NCI-H460 (cell line): ENCODE data around the gene INTS6L. TPM values are rescaled to one million over a fixed set of nuclear protein-coding genes. Genes with fewer than 3 reads are reported as not detected.

Experiments
- DNase-seq: peaks from one replicate; pipeline ENCODE4 v3.0.0-alpha.2; 2016; ENCODE audit warnings: low read depth; ENCODE audit errors: extremely low read depth
- total RNA-seq: library from RNA; depleted of rRNA; stranded (reverse); fragments of >200 nt; shearing (Covaris generic); gene quantifications from 2 replicates; pipeline ENCODE4 v1.2.3, GENCODE V29; 2014

Gene INTS6L
- total RNA-seq, 1 experiment from 2014 or later: 7.4 TPM

GRCh38 chrX:135521405-135522131, 1.1 kb downstream of the INTS6L start:
- DNase-seq: peak; percentile 87

GRCh38 chrX:135522132-135522530, 1.7 kb downstream of the INTS6L start:
- DNase-seq: no peak

- no peak for DNase-seq
Measured at GRCh38 chrX:135522878-135523693, 2.6 kb downstream of the INTS6L start.

GRCh38 chrX:135528254-135528653, 7.8 kb downstream of the INTS6L start:
- no peak for DNase-seq

- no peak for DNase-seq
Measured at GRCh38 chrX:135528756-135529155, 8.3 kb downstream of the INTS6L start.

- no peak for DNase-seq
Measured at GRCh38 chrX:135530097-135530496, 9.6 kb downstream of the INTS6L start.

GRCh38 chrX:135531813-135532212, 11.4 kb downstream of the INTS6L start:
- DNase-seq: no peak

GRCh38 chrX:135535077-135535940, 14.8 kb downstream of the INTS6L start:
- no peak for DNase-seq

- no peak for DNase-seq
Measured at GRCh38 chrX:135536877-135537276, 16.4 kb downstream of the INTS6L start.

GRCh38 chrX:135541351-135541750, 20.9 kb downstream of the INTS6L start:
- no peak for DNase-seq

GRCh38 chrX:135543172-135543571, 22.7 kb downstream of the INTS6L start:
- DNase-seq: no peak

- peak; percentile 4 for DNase-seq
Measured at GRCh38 chrX:135543924-135544323, 23.5 kb downstream of the INTS6L start.

- no peak for DNase-seq
Measured at GRCh38 chrX:135544338-135544948, 24.0 kb downstream of the INTS6L start.

- no peak for DNase-seq
Measured at GRCh38 chrX:135547767-135548166, 27.3 kb downstream of the INTS6L start.

GRCh38 chrX:135549519-135549918, 29.1 kb downstream of the INTS6L start:
- no peak for DNase-seq

GRCh38 chrX:135556055-135556454, 35.6 kb downstream of the INTS6L start:
- no peak for DNase-seq

- no peak for DNase-seq
Measured at GRCh38 chrX:135557344-135557743, 36.9 kb downstream of the INTS6L start.

- DNase-seq: no peak
Measured at GRCh38 chrX:135572436-135572835, 52.0 kb downstream of the INTS6L start.

- DNase-seq: no peak
Measured at GRCh38 chrX:135581496-135581895, 61.0 kb downstream of the INTS6L start.

- DNase-seq: no peak
Measured at GRCh38 chrX:135585153-135585552, 64.7 kb downstream of the INTS6L start.

GRCh38 chrX:135591871-135592270, 71.4 kb downstream of the INTS6L start:
- no peak for DNase-seq
